HS-27A (cell line): ENCODE measurements around the gene SF1.
A peak's percentile ranks its signal among the peaks of the same experiment; 100 is the strongest.

ENCODE experiments used
- DNase-seq: peaks from one replicate; pipeline ENCODE4 v3.0.0-alpha.2; 2012; ENCODE audit warnings: low read depth, missing footprints

The SF1 gene

GRCh38 chr11:64723117-64723906 is 55.0 kb downstream of the SF1 start, which contains the start of gene NRXN2:
TSS of gene NRXN2 (minus strand) at chr11:64723197. CDS start at chr11:64713699, 9,498 bp downstream.
- peak; percentile 51 for DNase-seq

- no peak for DNase-seq
These were observed 55.9 kb downstream of the SF1 start for GRCh38 chr11:64722141-64723065.

- no peak for DNase-seq
These were observed 57.0 kb downstream of the SF1 start for GRCh38 chr11:64721359-64721699.

- no peak for DNase-seq
These were observed 57.5 kb downstream of the SF1 start for GRCh38 chr11:64720640-64721358.

- no peak for DNase-seq
These were observed 58.2 kb downstream of the SF1 start for GRCh38 chr11:64720167-64720566.

GRCh38 chr11:64719406-64719805 is 58.9 kb downstream of the SF1 start:
- DNase-seq: no peak

GRCh38 chr11:64718780-64719124 is 59.6 kb downstream of the SF1 start:
- no peak for DNase-seq

GRCh38 chr11:64718084-64718779 is 60.1 kb downstream of the SF1 start:
- no peak for DNase-seq

GRCh38 chr11:64717268-64717578 is 61.1 kb downstream of the SF1 start:
- DNase-seq: no peak

- no peak for DNase-seq
These were observed 61.7 kb downstream of the SF1 start for GRCh38 chr11:64716473-64717267.

GRCh38 chr11:64715756-64716472 is 62.4 kb downstream of the SF1 start:
- no peak for DNase-seq

- no peak for DNase-seq
These were observed 63.2 kb downstream of the SF1 start for GRCh38 chr11:64715110-64715509.

GRCh38 chr11:64714666-64715065 is 63.7 kb downstream of the SF1 start:
- DNase-seq: no peak
